ENCODE data around the gene GFY. TPM values are rescaled to one million over a fixed set of nuclear protein-coding genes. Genes with fewer than 3 reads are reported as not detected.
A peak's percentile ranks its signal among the peaks of the same experiment; 100 is the strongest.

The GFY gene
- total RNA-seq, 2 experiments from 2014 or later: not detected

DNA sequence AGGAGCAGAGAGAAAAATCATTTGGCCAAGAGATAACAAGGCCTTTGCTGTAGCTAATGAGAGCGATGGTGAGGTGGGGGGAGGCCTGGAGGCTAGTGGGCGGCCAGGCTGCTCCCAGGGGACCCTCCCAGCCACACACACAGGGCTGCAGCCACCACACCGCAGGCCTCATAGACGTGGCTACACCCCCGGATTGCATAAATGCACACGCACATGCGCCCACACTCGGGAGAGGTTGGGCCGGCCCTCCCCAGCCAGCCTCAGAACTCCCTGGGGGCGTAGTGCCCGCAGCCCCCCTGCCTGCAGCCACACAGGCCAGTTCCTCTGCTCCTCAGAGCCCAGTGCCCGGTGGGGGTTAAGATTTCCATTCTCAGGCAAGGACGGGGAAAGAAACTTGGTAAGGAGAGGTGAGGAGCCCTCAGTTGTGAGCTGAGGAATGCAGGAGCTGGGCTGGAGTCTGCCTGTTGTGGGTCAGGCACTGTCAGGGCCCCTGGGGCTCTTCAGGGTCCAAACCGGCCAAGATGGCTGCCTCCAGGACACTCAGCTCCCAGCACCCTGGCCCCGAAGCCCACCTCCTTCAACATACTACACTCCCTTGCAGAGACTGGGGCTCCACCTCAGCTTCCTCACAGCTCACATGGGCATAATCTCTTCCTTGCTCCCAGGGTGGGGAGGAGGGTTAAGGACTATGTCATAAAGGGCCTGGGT is 9.9 kb upstream of the GFY start:
- Mint-ChIP-seq H3K27me3 (peaks cover 33% of the 10 kb centered on the region), H3K4me3 (no peak overlapping the region), H3K36me3 (no peaks in the 10 kb centered on the region), H3K4me1 (peaks cover 13% of the 10 kb centered on the region), H3K9me3 (ENCODE audit: low read depth) (no peaks in the 10 kb centered on the region), H3K27ac (no peak overlapping the region)
- ATAC-seq (no peak), DNase-seq (no peak)
- CTCF ChIA-PET: no interaction called here

DNA sequence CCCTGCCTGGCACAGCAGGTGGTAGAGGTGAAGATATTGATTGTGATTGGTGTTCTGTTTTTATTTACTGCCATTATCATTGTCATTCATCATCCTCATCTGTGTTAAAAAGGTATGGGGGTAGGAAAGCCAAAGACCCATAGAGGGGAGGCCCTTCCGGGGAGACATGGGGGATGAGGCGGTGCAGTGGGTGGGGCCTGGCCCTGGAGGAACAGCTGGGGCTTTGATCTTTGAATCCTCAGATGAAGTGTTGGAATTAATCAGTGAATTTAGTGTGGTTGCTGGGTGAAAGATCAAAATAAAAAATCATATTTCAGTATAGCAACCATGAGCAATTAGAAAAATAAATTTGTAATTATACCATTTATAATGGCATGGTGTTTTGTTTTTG is 9.4 kb upstream of the GFY start:
- Mint-ChIP-seq H3K4me1 (peaks cover 12% of the 10 kb centered on the region), H3K36me3 (no peaks in the 10 kb centered on the region), H3K27ac (no peak overlapping the region), H3K4me3 (no peak overlapping the region), H3K9me3 (ENCODE audit: low read depth) (no peaks in the 10 kb centered on the region), H3K27me3 (peaks cover 38% of the 10 kb centered on the region)
- no peak for DNase-seq
- ATAC-seq: no peak
- CTCF ChIA-PET: no interaction called here

DNA sequence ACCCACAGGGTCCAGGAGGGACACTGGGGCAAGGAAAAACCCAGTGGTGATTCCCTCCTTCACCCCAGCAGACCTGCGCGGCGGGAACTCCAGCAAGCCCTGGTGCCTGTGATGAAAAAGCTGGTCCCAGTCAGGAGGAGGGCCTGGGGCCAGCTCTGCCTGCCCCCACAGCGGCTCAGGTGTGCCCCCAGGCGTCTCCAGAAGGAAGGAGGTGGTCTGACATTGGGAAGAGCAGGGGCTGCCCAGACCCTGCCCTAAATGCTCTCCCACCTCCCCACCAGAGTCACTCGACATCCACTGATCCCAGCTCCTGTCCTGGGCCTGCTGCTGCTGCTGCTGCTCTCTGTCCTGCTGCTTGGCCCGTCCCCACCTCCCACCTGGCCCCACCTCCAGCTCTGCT is 8.1 kb upstream of the GFY start:
- H3K36me3 Mint-ChIP-seq: no peaks in the 10 kb centered on the region

DNA sequence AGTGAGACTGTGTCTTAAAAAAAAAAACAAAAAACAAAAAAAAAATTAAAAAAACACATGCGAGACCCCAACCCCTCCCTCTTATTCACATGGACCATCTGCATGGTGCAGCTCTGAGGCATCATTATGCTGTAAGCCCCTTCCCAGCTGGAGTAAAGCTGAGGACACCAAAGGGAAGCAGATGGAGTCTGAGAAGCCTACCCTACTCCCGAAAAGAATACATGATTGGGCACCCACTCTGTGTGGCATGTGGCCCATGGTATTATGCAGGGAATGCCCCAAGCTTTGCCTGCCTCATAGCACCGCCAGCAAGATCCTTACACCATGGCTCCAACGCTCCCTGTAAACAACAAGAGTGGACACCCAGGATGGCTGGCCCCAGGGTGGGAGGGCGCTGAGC is 6.7 kb upstream of the GFY start:
- Mint-ChIP-seq H3K36me3 (peaks cover under 1% of the 10 kb centered on the region), H3K4me3 (no peak overlapping the region), H3K27me3 (peaks cover 62% of the 10 kb centered on the region), H3K4me1 (peaks cover 18% of the 10 kb centered on the region), H3K9me3 (ENCODE audit: low read depth) (no peaks in the 10 kb centered on the region), H3K27ac (no peak overlapping the region)
- ATAC-seq (no peak), DNase-seq (no peak)
- CTCF ChIA-PET: interaction anchor here (0.7 to 6.6 kb wide), 6 partner anchors 9 to 152 kb away, joined by 3 to 23 read pairs (median 8); no protein-coding TSS in a partner anchor

More for the DNA sequence above, 8.1 kb upstream of the GFY start:
- CTCF ChIA-PET: interaction anchor here (1.2 to 6.6 kb wide), 5 partner anchors 8 to 26 kb away, joined by 5 to 23 read pairs (median 11); partner anchors contain the start of gene GFY
- ATAC-seq (no peak), DNase-seq (no peak)
- peaks cover 51% of the 10 kb centered on the region for H3K27me3 Mint-ChIP-seq
- H3K4me3 Mint-ChIP-seq: no peak overlapping the region
- peaks cover 11% of the 10 kb centered on the region for H3K4me1 Mint-ChIP-seq
- no peaks in the 10 kb centered on the region for H3K9me3 Mint-ChIP-seq (ENCODE audit: low read depth)
- no peak overlapping the region for H3K27ac Mint-ChIP-seq

DNA sequence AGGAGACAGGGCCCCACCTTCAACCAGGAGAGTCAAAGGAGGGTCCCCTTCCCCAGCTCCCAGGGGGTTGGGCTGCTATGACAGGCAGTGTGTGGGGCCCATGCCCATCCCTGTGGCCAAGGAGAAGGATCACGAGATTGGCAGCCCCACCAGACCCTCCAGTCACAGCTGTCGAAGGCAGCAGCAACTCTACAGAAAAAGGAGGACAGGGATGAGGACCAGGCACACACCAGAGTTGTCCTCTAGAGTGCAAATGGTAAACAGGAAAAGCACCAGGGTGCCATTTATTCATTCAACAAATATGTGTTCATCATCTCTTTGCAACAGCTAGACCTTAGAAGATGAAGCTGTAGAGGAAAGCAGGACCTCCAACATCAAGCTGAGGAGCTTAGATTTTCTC is 6.0 kb upstream of the GFY start:
- CTCF ChIA-PET: interaction anchor here (0.7 to 6.6 kb wide), 6 partner anchors 10 to 153 kb away, joined by 3 to 23 read pairs (median 8); no protein-coding TSS in a partner anchor
- DNase-seq (no peak), ATAC-seq (no peak)
- Mint-ChIP-seq H3K27ac (no peak overlapping the region), H3K4me3 (no peak overlapping the region), H3K27me3 (peaks cover 68% of the 10 kb centered on the region), H3K36me3 (peaks cover 2% of the 10 kb centered on the region), H3K9me3 (ENCODE audit: low read depth) (no peaks in the 10 kb centered on the region), H3K4me1 (peaks cover 24% of the 10 kb centered on the region)

DNA sequence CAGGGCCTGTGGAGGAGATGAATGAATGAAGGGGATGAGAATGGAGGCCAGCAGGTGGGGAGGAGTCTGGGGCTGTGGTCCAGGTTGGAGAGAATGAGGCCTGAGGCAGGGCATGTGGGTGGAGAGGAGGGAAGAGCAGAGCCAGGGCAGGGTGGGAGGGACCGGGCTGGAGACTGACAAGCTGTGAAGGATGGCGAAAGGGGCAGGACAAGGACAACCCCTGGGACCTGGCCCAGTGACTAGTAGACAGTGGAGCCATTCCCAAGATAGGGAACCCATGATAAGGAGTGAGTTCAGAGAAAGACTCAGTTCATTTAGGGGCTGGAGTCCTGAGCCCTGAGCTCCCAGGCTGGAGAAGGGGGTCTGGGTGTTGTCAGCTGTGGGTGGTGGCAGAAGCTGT is 5.0 kb upstream of the GFY start:
- no peaks in the 10 kb centered on the region for H3K9me3 Mint-ChIP-seq (ENCODE audit: low read depth)
- peaks cover 24% of the 10 kb centered on the region for H3K4me1 Mint-ChIP-seq
- no peak for ATAC-seq
- CTCF ChIA-PET: interaction anchor here (0.7 to 6.6 kb wide), 5 partner anchors 11 to 75 kb away, joined by 3 to 23 read pairs (median 4); no protein-coding TSS in a partner anchor
- H3K36me3 Mint-ChIP-seq: peaks cover 2% of the 10 kb centered on the region
- no peak overlapping the region for H3K4me3 Mint-ChIP-seq
- H3K27ac Mint-ChIP-seq: no peak overlapping the region
- peaks cover 79% of the 10 kb centered on the region for H3K27me3 Mint-ChIP-seq
- no peak for DNase-seq

DNA sequence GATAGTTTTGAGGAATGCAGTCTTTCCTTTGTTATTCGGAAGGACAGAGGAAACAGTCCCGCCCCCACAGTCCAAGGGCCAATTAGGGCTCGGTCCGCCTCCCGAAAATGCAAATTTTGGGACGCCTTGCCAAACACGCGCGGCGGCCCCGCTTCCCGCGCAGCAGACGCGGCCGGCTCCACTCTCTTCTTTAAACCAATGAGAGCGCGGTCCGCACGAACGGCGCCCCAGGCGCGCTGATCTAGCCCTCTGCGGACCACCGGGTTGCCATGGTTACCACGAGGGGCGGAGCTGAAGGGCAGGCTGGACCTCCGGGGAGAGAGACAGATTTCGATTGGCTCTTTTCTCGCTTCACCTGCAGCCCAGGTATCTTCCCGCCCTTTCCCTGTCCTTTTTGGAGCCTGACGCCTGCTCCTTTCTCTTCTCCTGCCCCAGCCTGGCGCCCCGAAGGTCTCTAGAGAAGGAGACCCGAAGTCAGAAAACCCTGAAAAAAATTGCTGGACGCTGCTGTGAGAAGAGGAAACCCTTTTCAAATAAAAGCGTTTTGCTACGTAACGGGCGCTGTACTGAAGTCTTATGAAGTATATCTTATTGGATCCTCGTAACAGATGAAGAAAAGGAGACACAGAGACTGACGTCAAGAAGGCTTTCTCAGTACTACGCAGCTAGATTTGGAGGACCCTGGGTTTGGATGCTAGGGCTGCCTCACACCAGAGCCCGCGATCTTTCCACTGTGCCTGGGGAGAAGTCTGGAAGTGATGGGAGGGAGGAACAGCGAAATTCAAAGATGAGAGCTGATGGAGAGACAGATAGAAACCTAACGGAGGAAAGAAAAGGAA is 3.9 kb upstream of the GFY start:
- H3K27ac Mint-ChIP-seq: no peak overlapping the region
- peaks cover 89% of the 10 kb centered on the region for H3K27me3 Mint-ChIP-seq
- CTCF ChIA-PET: interaction anchor here (0.8 to 7.4 kb wide), 13 partner anchors 7 to 193 kb away, joined by 3 to 52 read pairs (median 4); partner anchors contain the start of gene KASH5
- no peaks in the 10 kb centered on the region for H3K9me3 Mint-ChIP-seq (ENCODE audit: low read depth)
- DNase-seq (peak; percentile 56), ATAC-seq (peak; percentile 37)
- peaks cover 2% of the 10 kb centered on the region for H3K36me3 Mint-ChIP-seq
- peaks cover 24% of the 10 kb centered on the region for H3K4me1 Mint-ChIP-seq
- peak overlapping the region; percentile 2 for H3K4me3 Mint-ChIP-seq

DNA sequence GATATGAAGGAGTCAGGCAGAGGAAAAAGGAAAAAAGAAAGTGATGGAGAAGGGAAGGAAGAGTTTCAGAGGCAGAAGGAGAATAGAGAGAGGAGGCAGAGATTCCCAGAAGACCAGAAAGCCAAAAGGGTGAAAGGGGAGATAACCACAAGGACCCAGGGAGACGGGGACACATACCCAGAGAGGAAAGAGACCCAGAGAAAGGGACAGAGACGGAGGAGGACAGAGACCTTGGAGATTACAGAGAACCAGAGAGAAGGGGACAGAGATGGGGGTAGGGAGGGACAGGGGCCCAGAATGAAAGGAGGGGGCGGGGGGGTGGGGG is 3.3 kb upstream of the GFY start:
- H3K9me3 Mint-ChIP-seq (ENCODE audit: low read depth): no peaks in the 10 kb centered on the region
- peaks cover 30% of the 10 kb centered on the region for H3K4me1 Mint-ChIP-seq
- peaks cover 2% of the 10 kb centered on the region for H3K36me3 Mint-ChIP-seq
- peak overlapping the region; percentile 2 for H3K4me3 Mint-ChIP-seq
- peaks cover 92% of the 10 kb centered on the region for H3K27me3 Mint-ChIP-seq
- no peak for DNase-seq
- no peak overlapping the region for H3K27ac Mint-ChIP-seq
- CTCF ChIA-PET: interaction anchor here (0.6 to 7.4 kb wide), 14 partner anchors 8 to 194 kb away, joined by 3 to 52 read pairs (median 4); partner anchors contain the start of gene PIH1D1
- no peak for ATAC-seq

DNA sequence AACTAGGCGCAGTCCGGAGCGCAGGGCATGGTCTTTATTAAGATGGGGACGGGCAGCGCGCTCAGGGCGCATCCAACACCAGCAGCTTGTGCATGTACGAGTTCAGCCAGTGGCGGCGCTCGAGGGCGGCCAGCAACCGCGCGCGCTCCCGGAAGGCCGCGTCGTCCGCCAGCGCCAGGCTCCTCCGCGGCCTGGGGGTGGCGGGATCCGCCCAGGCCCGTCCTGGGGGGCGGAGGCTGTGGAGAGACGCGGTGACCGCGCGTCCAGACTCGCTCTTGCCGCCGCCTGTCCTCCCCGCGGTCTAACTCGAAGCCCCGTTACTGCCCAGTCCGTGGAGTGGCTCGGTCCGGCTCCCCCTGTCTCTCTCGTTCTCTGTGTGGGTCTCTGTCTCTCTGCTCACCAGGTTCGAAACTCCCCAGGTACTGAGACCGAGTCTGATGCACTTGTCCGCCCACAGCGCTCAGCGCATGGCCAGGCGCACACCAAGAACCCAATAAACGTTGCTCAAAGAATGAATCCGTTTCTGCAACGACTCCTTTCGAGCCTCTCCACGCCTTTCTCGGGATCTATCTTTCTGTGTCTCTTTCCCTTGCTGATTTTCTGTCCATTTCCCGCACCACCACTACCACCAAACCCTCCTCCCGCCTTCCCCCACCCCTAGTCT is 2.6 kb upstream of the GFY start:
- ATAC-seq (peak; percentile 84), DNase-seq (peak; percentile 77)
- Mint-ChIP-seq H3K27ac (peak overlapping the region; percentile 52), H3K36me3 (peaks cover 2% of the 10 kb centered on the region), H3K27me3 (peaks cover 93% of the 10 kb centered on the region), H3K4me3 (peak overlapping the region; percentile 66), H3K4me1 (peaks cover 35% of the 10 kb centered on the region), H3K9me3 (ENCODE audit: low read depth) (no peaks in the 10 kb centered on the region)
- CTCF ChIA-PET: interaction anchor here (0.6 to 7.4 kb wide), 14 partner anchors 8 to 195 kb away, joined by 3 to 52 read pairs (median 4); partner anchors contain the start of gene PIH1D1

DNA sequence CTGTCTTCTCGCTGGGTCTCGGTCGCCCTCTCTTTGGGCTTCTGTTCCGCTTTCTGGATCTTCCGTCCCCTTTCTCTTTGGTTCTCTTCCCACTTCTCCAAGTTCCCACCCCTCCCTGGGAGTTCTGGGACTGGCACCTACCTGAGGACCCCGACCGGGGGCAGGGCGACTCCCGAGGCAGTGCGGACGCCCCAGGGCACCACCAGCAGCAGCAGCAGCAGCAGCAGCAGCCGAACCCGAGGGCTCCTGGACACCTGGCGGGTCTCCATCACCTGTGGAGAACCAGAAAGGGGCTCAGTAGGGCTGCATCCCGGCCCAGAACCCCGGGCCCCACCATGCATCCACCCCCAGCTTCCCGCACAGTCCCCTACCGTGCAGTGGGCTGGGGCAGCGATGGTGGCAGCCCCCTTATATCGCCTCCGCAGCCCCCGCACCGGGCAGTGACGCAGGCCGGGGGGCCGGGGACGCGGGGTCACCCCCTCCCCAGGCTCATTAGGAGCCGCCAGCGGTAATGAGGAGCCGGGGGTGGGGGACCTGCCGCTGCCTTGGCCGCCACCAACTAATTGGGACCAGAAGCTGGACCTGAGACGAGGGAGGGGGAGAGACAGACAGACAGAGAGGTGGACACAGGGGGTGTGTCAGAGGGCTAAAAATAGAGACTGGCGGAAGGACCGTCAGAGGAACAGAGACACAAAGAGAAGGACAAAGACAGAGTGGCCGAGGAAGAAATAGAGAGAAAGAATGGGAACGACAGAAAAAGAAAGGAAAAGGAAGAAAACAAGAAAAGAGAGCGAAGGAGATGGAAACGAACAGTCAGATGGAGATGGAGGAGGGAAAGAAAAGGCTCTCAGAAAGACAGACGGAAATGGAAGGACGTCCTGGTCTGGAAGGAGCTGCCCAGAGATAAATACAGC is 1.9 kb upstream of the GFY start, which contains the start of gene PTH2:
Gene PTH2 (minus strand): TSS at position 371 of the 914 bp plus-strand sequence. CDS start 102 bp downstream, at position 269.
- H3K27me3 Mint-ChIP-seq: peaks cover 92% of the 10 kb centered on the region
- CTCF ChIA-PET: interaction anchor here (0.9 to 7.4 kb wide), 5 partner anchors 13 to 53 kb away, joined by 3 to 52 read pairs (median 10); partner anchors contain the start of gene PIH1D1
- ATAC-seq (no peak), DNase-seq (no peak)
- H3K36me3 Mint-ChIP-seq: peaks cover 2% of the 10 kb centered on the region
- peaks cover 41% of the 10 kb centered on the region for H3K4me1 Mint-ChIP-seq
- H3K27ac Mint-ChIP-seq: peak within 1 kb of the TSS; percentile 52
- no peaks in the 10 kb centered on the region for H3K9me3 Mint-ChIP-seq (ENCODE audit: low read depth)
- H3K4me3 Mint-ChIP-seq: peak within 1 kb of the TSS; percentile 66

DNA sequence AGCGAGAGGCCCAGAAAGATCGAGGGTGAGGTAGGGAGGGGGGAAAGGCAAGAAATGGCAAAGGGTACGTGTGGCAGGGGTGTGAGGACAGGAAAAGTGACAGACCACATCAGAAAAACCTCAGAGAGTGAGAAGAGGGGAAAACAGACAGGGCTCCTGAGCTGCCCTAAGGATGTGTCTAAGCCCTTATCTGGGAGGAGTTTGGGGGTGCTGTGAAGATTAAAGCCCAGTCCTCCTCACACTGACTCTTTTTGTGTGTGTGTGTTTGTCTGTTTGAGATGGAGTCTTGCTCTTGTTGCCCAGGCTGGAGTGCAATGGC is 1.2 kb upstream of the GFY start:
- CTCF ChIA-PET: interaction anchor here (0.9 to 7.4 kb wide), 4 partner anchors 13 to 52 kb away, joined by 3 to 52 read pairs (median 10); no protein-coding TSS in a partner anchor
- no peak overlapping the region for H3K27ac Mint-ChIP-seq
- peak overlapping the region; percentile 24 for H3K4me3 Mint-ChIP-seq

DNA sequence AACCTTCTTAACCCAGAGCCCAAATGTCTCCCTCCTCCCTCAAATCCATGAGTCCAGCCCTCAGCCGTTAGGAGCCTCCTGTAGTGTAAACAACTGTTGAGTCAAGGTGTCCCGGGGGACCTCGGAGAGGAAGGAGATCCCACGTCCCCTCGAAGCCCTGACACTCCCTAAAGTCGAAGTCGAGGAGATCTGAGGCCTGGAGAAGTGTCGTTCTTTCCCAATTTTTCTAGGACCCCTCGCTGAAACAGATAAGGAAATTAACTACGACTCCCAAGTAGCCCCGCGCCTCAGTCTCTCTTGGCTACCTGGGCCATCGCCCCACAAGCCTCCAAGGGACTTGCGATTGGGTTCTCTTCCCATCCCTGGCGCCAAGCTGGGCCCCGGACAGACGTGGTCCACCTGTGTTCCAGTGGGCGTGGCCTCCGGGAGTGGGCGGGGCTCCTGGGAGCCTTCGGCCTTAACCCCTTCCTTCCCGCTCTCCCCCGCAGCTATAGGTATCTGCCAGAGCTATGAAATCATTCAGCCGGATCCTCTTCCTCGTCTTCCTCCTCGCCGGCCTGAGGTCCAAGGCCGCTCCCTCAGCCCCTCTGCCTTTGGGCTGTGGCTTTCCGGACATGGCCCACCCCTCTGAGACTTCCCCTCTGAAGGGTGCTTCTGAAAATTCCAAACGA is 869 bp downstream of the GFY start:
- peaks cover 50% of the 10 kb centered on the region for H3K4me1 Mint-ChIP-seq
- no peak overlapping the region for H3K4me3 Mint-ChIP-seq
- ATAC-seq (no peak), DNase-seq (no peak)
- CTCF ChIA-PET: interaction anchor here (1.2 to 7.4 kb wide), 13 partner anchors 9 to 50 kb away, joined by 3 to 52 read pairs (median 7); partner anchors contain the start of gene SLC17A7
- H3K27ac Mint-ChIP-seq: no peak overlapping the region
- peaks cover 2% of the 10 kb centered on the region for H3K36me3 Mint-ChIP-seq
- no peaks in the 10 kb centered on the region for H3K9me3 Mint-ChIP-seq (ENCODE audit: low read depth)
- peaks cover 91% of the 10 kb centered on the region for H3K27me3 Mint-ChIP-seq

More for the DNA sequence above, 1.2 kb upstream of the GFY start:
- H3K4me1 Mint-ChIP-seq: peaks cover 46% of the 10 kb centered on the region
- H3K27me3 Mint-ChIP-seq: peaks cover 93% of the 10 kb centered on the region
- no peaks in the 10 kb centered on the region for H3K9me3 Mint-ChIP-seq (ENCODE audit: low read depth)
- DNase-seq (no peak), ATAC-seq (no peak)
- peaks cover 2% of the 10 kb centered on the region for H3K36me3 Mint-ChIP-seq
